HepG2 (cell line): ENCODE data around the gene SMIM36. TPM values are rescaled to one million over a fixed set of nuclear protein-coding genes. Genes with fewer than 3 reads are reported as not detected.

Experiments used
- CCAR2 ChIP-seq: fragments of 200-400 bp; formaldehyde crosslinking; optimal IDR thresholded peaks from 2 replicates; pipeline ENCODE3; 2018; ENCODE audit warnings: low read depth, mild to moderate bottlenecking, low read length, moderate library complexity
- FLYWCH1 ChIP-seq: sonication (generic); formaldehyde crosslinking; IDR thresholded peaks from 2 replicates; pipeline ENCODE4 v1.8.1; 2023; ENCODE audit warnings: mild to moderate bottlenecking, missing genetic modification reagents
- HOXA5 ChIP-seq: sonication (generic); formaldehyde crosslinking; IDR thresholded peaks from 2 replicates; pipeline ENCODE4 v1.4.0; 2020; ENCODE audit warnings: missing genetic modification reagents
- ISX ChIP-seq: sonication (generic); formaldehyde crosslinking; conservative IDR thresholded peaks from 2 replicates; pipeline ENCODE4 v1.5.0; 2020; ENCODE audit warnings: missing genetic modification reagents
- NFE2L1 ChIP-seq: sonication (generic); formaldehyde crosslinking; IDR thresholded peaks from 2 replicates; pipeline ENCODE4 v1.4.0; 2020; ENCODE audit warnings: missing genetic modification reagents, mild to moderate bottlenecking, borderline replicate concordance
- NFE2L2 ChIP-seq: fragments of 150-350 bp; IDR thresholded peaks from 2 replicates; pipeline ENCODE4 v1.6.1; 2014; ENCODE audit warnings: low read length
- POLR2AphosphoS2 ChIP-seq: IDR thresholded peaks from 2 replicates; pipeline ENCODE4 v1.6.1; 2011; ENCODE audit warnings: low read depth, low read length, improper control_type of control experiment
- RBM39 ChIP-seq: fragments of 200-400 bp; formaldehyde crosslinking; IDR thresholded peaks from one replicate; pipeline ENCODE4 v1.6.1; 2018; ENCODE audit warnings: antibody characterized with exemption, mild to moderate bottlenecking, low read depth, low read length; ENCODE audit not compliant: poor library complexity, severe bottlenecking
- SIX4 ChIP-seq: sonication (generic); formaldehyde crosslinking; IDR thresholded peaks from 2 replicates; pipeline ENCODE4 v1.4.0; 2020; ENCODE audit warnings: missing genetic modification reagents
- TCF7 ChIP-seq: sonication (generic); IDR thresholded peaks from 2 replicates; pipeline ENCODE4 v1.6.1; 2016; ENCODE audit warnings: antibody characterized with exemption, low read depth
- ZNF180 ChIP-seq: sonication (generic); formaldehyde crosslinking; IDR thresholded peaks from 2 replicates; pipeline ENCODE4 v1.4.0; 2020; ENCODE audit warnings: low read depth, missing genetic modification reagents, borderline replicate concordance
- ZNF296 ChIP-seq: sonication (generic); formaldehyde crosslinking; conservative IDR thresholded peaks from 2 replicates; pipeline ENCODE4 v1.5.0; 2020; ENCODE audit warnings: mild to moderate bottlenecking, missing genetic modification reagents
- ZNF354B ChIP-seq: sonication (generic); formaldehyde crosslinking; IDR thresholded peaks from 2 replicates; pipeline ENCODE4 v1.8.0; 2022; ENCODE audit warnings: mild to moderate bottlenecking, missing genetic modification reagents
- ZNF562 ChIP-seq: sonication (generic); formaldehyde crosslinking; IDR thresholded peaks from 2 replicates; pipeline ENCODE4 v1.8.0; 2022; ENCODE audit warnings: missing genetic modification reagents, borderline replicate concordance
- ZNF614 ChIP-seq: IDR thresholded peaks from 2 replicates; pipeline ENCODE4 v1.6.1; 2018; ENCODE audit warnings: missing biosample characterization, missing genetic modification reagents, inconsistent platforms, borderline replicate concordance
- ZNF678 ChIP-seq: sonication (generic); formaldehyde crosslinking; IDR thresholded peaks from 2 replicates; pipeline ENCODE4 v1.4.0; 2020; ENCODE audit warnings: mild to moderate bottlenecking, missing genetic modification reagents
- ZNF749 ChIP-seq: sonication (generic); formaldehyde crosslinking; IDR thresholded peaks from 2 replicates; pipeline ENCODE4 v1.8.0; 2022; ENCODE audit warnings: mild to moderate bottlenecking, missing genetic modification reagents, moderate library complexity, borderline replicate concordance
- polyA plus RNA-seq, 8 experiments: library from polyadenylated mRNA; depleted of rRNA in 3 of 8; stranded (reverse) in 7 of 8; unstranded in 1 of 8; fragments of >200 nt; fragmentation: Illumina TruSeq in 4 of 8; extraction: Trizol in 4 of 8; gene quantifications; 2 replicates each; pipeline versions ENCODE4 v1.2.1 to v1.2.3, GENCODE V29; 2011 to 2016; ENCODE audit warnings: low read depth in 4 of 8, missing spikeins in 1 of 8, mixed read lengths in 1 of 8; ENCODE audit not compliant: insufficient read depth in 1 of 8
- total RNA-seq, 5 experiments: library from RNA; depleted of rRNA; stranded (reverse); fragments of >200 nt; fragmentation: Illumina TruSeq; extraction: Trizol; gene quantifications; 2 replicates each; pipeline ENCODE4 v1.2.3, GENCODE V29; 2016; ENCODE audit warnings: low read depth in 1 of 5
- TF ChIP-seq, protein P1 (sequence below): sonication (generic); formaldehyde crosslinking; IDR thresholded peaks from 2 replicates; pipeline ENCODE4 v1.5.1; 2020; ENCODE audit warnings: mild to moderate bottlenecking, missing genetic modification reagents
- TF ChIP-seq, protein P2 (sequence below): sonication (generic); formaldehyde crosslinking; IDR thresholded peaks from 2 replicates; pipeline ENCODE4 v1.4.0; 2020; ENCODE audit warnings: missing genetic modification reagents
- TF ChIP-seq, protein P3 (sequence below): sonication (generic); formaldehyde crosslinking; IDR thresholded peaks from 2 replicates; pipeline ENCODE4 v1.8.1; 2023; ENCODE audit warnings: mild to moderate bottlenecking, inconsistent platforms, moderate library complexity, missing genetic modification reagents, borderline replicate concordance
- TF ChIP-seq, protein P4 (sequence below): fragments of 450-650 bp; IDR thresholded peaks from 2 replicates; pipeline ENCODE4 v1.6.1; 2016

SMIM36 gene
- total and polyA plus RNA-seq, 2 of the 13 experiments (the other 11 are each of a cell fraction or from before 2014, with no cell fraction given): not detected

DNA sequence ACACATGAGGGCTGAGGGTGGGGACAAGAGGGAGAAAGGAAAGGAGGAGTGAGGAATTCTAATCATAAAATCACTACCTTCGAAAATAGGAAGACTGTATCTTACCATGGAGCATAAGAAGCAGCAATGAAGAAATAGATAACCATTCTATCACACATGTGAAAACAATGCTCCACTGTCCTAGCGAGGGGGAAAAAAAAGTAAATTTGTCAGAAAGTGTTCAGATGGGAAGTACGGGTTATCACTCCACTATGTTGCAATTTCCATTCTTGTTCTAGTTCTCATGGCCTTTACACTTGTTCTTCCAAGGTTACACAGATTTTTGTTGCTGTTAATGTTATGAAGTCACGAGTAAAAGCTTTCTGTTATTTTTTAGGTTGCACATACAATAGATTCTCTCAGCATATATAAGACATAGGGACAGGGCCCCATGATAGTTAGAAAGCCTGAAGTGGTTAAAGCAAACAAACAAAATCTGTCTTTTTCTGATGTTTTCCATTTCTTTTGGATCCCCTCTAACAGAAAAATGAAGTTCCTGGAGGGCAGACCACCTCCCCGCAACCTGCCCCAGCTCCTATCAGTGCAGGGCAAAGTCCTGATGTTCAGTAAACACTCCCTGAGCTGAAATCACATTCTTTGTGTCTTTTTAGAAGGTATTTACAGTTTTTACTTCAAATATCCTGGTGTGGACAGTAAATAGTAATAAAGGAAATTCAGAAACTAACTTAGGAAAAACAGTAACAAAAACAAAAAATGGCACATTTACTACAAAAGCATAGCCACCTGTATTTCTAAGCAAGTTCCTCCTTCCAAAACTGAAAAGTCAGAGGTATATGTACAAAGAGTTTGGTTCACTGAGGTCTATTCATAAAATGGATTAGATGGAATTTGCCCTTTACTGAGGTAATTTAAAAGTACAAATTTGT is 103.3 kb downstream of the SMIM36 start (continued):
- TF ChIP-seq ZNF180 (no peak), ZNF354B (CRISPR knock-in tag) (no peak), CCAR2 (no peak), FLYWCH1 (CRISPR knock-in tag) (peak; percentile 76; the same call in 1 of the 2 replicates), ZNF749 (CRISPR knock-in tag) (no peak), SIX4 (CRISPR knock-in tag) (peak; percentile 7; the same call in 1 of the 2 replicates), NFE2L2 (no peak), ZNF614 (CRISPR knock-in tag) (peak; percentile 58), HOXA5 (CRISPR knock-in tag) (peak; percentile 89), TCF7 (peak; percentile 79), ZNF296 (no peak), ZNF678 (CRISPR knock-in tag) (no peak), ZNF562 (no peak), ISX (CRISPR knock-in tag) (no peak), NFE2L1 (no peak), RBM39 (no peak), POLR2AphosphoS2 (no peak)
- TF ChIP-seq, protein P1, sequence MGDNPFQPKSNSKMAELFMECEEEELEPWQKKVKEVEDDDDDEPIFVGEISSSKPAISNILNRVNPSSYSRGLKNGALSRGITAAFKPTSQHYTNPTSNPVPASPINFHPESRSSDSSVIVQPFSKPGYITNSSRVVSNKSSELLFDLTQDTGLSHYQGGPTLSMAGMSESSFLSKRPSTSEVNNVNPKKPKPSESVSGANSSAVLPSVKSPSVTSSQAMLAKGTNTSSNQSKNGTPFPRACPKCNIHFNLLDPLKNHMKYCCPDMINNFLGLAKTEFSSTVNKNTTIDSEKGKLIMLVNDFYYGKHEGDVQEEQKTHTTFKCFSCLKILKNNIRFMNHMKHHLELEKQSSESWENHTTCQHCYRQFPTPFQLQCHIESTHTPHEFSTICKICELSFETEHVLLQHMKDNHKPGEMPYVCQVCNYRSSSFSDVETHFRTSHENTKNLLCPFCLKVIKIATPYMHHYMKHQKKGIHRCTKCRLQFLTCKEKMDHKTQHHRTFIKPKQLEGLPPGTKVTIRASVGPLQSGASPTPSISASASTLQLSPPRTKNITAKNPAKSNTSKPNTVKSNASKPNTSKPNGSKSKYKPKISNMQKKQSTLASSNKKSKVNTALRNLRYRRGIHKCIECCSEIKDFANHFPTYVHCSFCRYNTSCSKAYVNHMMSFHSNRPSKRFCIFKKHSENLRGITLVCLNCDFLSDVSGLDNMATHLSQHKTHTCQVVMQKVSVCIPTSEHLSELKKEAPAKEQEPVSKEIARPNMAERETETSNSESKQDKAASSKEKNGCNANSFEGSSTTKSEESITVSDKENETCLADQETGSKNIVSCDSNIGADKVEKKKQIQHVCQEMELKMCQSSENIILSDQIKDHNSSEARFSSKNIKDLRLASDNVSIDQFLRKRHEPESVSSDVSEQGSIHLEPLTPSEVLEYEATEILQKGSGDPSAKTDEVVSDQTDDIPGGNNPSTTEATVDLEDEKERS (CRISPR knock-in tag): peak; percentile 92
- TF ChIP-seq, protein P2, sequence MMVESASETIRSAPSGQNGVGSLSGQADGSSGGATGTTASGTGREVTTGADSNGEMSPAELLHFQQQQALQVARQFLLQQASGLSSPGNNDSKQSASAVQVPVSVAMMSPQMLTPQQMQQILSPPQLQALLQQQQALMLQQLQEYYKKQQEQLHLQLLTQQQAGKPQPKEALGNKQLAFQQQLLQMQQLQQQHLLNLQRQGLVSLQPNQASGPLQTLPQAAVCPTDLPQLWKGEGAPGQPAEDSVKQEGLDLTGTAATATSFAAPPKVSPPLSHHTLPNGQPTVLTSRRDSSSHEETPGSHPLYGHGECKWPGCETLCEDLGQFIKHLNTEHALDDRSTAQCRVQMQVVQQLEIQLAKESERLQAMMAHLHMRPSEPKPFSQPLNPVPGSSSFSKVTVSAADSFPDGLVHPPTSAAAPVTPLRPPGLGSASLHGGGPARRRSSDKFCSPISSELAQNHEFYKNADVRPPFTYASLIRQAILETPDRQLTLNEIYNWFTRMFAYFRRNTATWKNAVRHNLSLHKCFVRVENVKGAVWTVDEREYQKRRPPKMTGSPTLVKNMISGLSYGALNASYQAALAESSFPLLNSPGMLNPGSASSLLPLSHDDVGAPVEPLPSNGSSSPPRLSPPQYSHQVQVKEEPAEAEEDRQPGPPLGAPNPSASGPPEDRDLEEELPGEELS (CRISPR knock-in tag): peak; percentile 97
- TF ChIP-seq, protein P3, sequence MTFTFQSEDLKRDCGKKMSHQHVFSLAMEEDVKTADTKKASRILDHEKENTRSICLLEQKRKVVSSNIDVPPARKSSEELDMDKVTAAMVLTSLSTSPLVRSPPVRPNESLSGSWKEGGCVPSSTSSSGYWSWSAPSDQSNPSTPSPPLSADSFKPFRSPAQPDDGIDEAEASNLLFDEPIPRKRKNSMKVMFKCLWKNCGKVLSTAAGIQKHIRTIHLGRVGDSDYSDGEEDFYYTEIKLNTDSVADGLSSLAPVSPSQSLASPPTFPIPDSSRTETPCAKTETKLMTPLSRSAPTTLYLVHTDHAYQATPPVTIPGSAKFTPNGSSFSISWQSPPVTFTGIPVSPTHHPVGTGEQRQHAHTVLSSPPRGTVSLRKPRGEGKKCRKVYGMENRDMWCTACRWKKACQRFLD (CRISPR knock-in tag): no peak; the same call in 1 of the 2 replicates
- TF ChIP-seq, protein P4, sequence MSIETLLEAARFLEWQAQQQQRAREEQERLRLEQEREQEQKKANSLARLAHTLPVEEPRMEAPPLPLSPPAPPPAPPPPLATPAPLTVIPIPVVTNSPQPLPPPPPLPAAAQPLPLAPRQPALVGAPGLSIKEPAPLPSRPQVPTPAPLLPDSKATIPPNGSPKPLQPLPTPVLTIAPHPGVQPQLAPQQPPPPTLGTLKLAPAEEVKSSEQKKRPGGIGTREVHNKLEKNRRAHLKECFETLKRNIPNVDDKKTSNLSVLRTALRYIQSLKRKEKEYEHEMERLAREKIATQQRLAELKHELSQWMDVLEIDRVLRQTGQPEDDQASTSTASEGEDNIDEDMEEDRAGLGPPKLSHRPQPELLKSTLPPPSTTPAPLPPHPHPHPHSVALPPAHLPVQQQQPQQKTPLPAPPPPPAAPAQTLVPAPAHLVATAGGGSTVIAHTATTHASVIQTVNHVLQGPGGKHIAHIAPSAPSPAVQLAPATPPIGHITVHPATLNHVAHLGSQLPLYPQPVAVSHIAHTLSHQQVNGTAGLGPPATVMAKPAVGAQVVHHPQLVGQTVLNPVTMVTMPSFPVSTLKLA: no peak
